K562 (cell line): Measurements from ENCODE around the gene SMIM29. TPM values are rescaled to one million over a fixed set of nuclear protein-coding genes. Genes with fewer than 3 reads are reported as not detected.
A peak's percentile ranks its signal among the peaks of the same experiment; 100 is the strongest.

Source experiments
- CHD1 ChIP-seq: fragments of 200-600 bp; sonication (generic); IDR thresholded peaks from one replicate; pipeline ENCODE4 v1.6.1; 2012; ENCODE audit warnings: mild to moderate bottlenecking, moderate library complexity, low read length, inconsistent platforms
- CREM ChIP-seq: IDR thresholded peaks from 2 replicates; pipeline ENCODE4 v1.6.1; 2014; ENCODE audit warnings: antibody characterized with exemption, low read depth
- ERF ChIP-seq: fragments of 450-650 bp; formaldehyde crosslinking; IDR thresholded peaks from 2 replicates; pipeline ENCODE4 v1.4.0; 2020; ENCODE audit warnings: mild to moderate bottlenecking, mixed read lengths
- HNRNPH1 ChIP-seq: fragments of 200-400 bp; formaldehyde crosslinking; optimal IDR thresholded peaks from 2 replicates; pipeline ENCODE3; 2017; ENCODE audit warnings: low read depth, mild to moderate bottlenecking, low read length, moderate library complexity
- KDM2B ChIP-seq: fragments of 250-450 bp; sonication (Bioruptor Pico); IDR thresholded peaks from 2 replicates; pipeline ENCODE4 v1.8.0; 2021; ENCODE audit warnings: mild to moderate bottlenecking, moderate library complexity
- NCOA4 ChIP-seq: fragments of 450-650 bp; IDR thresholded peaks from 2 replicates; pipeline ENCODE4 v1.6.1; 2018; ENCODE audit warnings: mild to moderate bottlenecking; ENCODE audit not compliant: partially characterized antibody
- POLR2H ChIP-seq: IDR thresholded peaks from 2 replicates; pipeline ENCODE4 v1.6.1; 2016; ENCODE audit warnings: missing genetic modification characterization, low read depth, mild to moderate bottlenecking, control low read depth, missing compliant biosample characterization, moderate library complexity
- RCOR1 ChIP-seq, 2 experiments: IDR thresholded peaks; 2 replicates each; pipeline ENCODE4 v1.6.1; 2012; ENCODE audit warnings: low read depth in 2 of 2, low read length in 2 of 2, borderline replicate concordance in 1 of 2, improper control_type of control experiment in 1 of 2
- XRCC5 ChIP-seq: fragments of 200-400 bp; formaldehyde crosslinking; IDR thresholded peaks from 2 replicates; pipeline ENCODE4 v1.6.1; 2017; ENCODE audit warnings: low read depth, mild to moderate bottlenecking, low read length
- ZNF133 ChIP-seq: fragments of 250-450 bp; sonication (Bioruptor Pico); IDR thresholded peaks from 2 replicates; pipeline ENCODE4 v1.4.0; 2020; ENCODE audit warnings: mild to moderate bottlenecking
- ZNF274 ChIP-seq: IDR thresholded peaks from 2 replicates; pipeline ENCODE4 v1.6.1; 2011; ENCODE audit warnings: low read depth, mild to moderate bottlenecking, low read length, moderate library complexity, borderline replicate concordance
- ZNF79 ChIP-seq: fragments of 250-450 bp; sonication (Bioruptor Pico); IDR thresholded peaks from 2 replicates; pipeline ENCODE4 v1.4.0; 2020; ENCODE audit warnings: low read depth, mild to moderate bottlenecking, moderate library complexity
- ZNF830 ChIP-seq: fragments of 250-450 bp; sonication (Bioruptor Pico); IDR thresholded peaks from 2 replicates; pipeline ENCODE4 v1.5.0; 2021; ENCODE audit warnings: mild to moderate bottlenecking
- polyA plus RNA-seq, 8 experiments: library from polyadenylated mRNA; depleted of rRNA in 4 of 8; stranded (reverse) in 5 of 8; unstranded in 3 of 8; fragments of >200 nt; fragmentation: Nextera tagmentation in 2 of 8; fragmentation: Illumina TruSeq in 1 of 8; extraction: Ambion mirVana in 2 of 8; extraction: Trizol in 1 of 8; gene quantifications; 2 replicates each; pipeline versions ENCODE4 v1.2.1 to v1.2.3, GENCODE V29; 2011 to 2014; ENCODE audit warnings: inconsistent platforms in 1 of 8, missing spikeins in 1 of 8
- total RNA-seq, 7 experiments: library from RNA; depleted of rRNA in 6 of 7; stranded (reverse); fragments of >200 nt in 6 of 7; fragmentation: Illumina TruSeq in 2 of 7; extraction: Trizol in 2 of 7; gene quantifications; 2 replicates each; pipeline versions ENCODE4 v1.2.1 to v1.2.3, GENCODE V29; 2011 to 2021; ENCODE audit warnings: low replicate concordance in 1 of 7
- TF ChIP-seq, protein P1 (sequence below): fragments of 200-600 bp; sonication (generic); IDR thresholded peaks from one replicate; pipeline ENCODE4 v1.6.1; 2012; ENCODE audit warnings: mild to moderate bottlenecking, low read depth, low read length, inconsistent platforms
- TF ChIP-seq, protein P2 (sequence below), 3 experiments: fragments of 200-800 bp in 1 of 3; sonication (Bioruptor generic) in 1 of 3; sonication (generic) in 1 of 3; formaldehyde crosslinking in 1 of 3; IDR thresholded peaks; 2 replicates each; pipeline versions ENCODE4 v1.6.1 to v1.8.0; 2016 to 2022; ENCODE audit warnings: mild to moderate bottlenecking in 2 of 3, missing compliant biosample characterization in 2 of 3, missing genetic modification characterization in 2 of 3, missing genetic modification reagents in 1 of 3

Gene SMIM29
- total and polyA plus RNA-seq, 9 of the 15 experiments (the other 6 are each of a cell fraction or from before 2014, with no cell fraction given) = 6.5 to 36.7 (median 20.9) TPM

GRCh38 chr6:34248198-34248726, 544 bp downstream of the SMIM29 start (continued):
- no peak for TF ChIP-seq ZNF274
- no peak for TF ChIP-seq POLR2H
- TF ChIP-seq ZNF79 (CRISPR knock-in tag) = no peak
- no peak for TF ChIP-seq ZNF133 (CRISPR knock-in tag)
- no peak for TF ChIP-seq NCOA4
- no peak for TF ChIP-seq ZNF830 (CRISPR knock-in tag)
- no peak for TF ChIP-seq ERF (CRISPR knock-in tag)
- TF ChIP-seq RCOR1 (IDR thresholded peaks at IDR 0.05; ENCODE audit: borderline replicate concordance in 1 of 2, low read depth in 2 of 2, low read length in 2 of 2) = 0 out of 4 replicates have a peak, but pooled peaks of 1 of the 2 experiments have one; percentile 1
- TF ChIP-seq XRCC5 = no peak
- TF ChIP-seq, protein P1, sequence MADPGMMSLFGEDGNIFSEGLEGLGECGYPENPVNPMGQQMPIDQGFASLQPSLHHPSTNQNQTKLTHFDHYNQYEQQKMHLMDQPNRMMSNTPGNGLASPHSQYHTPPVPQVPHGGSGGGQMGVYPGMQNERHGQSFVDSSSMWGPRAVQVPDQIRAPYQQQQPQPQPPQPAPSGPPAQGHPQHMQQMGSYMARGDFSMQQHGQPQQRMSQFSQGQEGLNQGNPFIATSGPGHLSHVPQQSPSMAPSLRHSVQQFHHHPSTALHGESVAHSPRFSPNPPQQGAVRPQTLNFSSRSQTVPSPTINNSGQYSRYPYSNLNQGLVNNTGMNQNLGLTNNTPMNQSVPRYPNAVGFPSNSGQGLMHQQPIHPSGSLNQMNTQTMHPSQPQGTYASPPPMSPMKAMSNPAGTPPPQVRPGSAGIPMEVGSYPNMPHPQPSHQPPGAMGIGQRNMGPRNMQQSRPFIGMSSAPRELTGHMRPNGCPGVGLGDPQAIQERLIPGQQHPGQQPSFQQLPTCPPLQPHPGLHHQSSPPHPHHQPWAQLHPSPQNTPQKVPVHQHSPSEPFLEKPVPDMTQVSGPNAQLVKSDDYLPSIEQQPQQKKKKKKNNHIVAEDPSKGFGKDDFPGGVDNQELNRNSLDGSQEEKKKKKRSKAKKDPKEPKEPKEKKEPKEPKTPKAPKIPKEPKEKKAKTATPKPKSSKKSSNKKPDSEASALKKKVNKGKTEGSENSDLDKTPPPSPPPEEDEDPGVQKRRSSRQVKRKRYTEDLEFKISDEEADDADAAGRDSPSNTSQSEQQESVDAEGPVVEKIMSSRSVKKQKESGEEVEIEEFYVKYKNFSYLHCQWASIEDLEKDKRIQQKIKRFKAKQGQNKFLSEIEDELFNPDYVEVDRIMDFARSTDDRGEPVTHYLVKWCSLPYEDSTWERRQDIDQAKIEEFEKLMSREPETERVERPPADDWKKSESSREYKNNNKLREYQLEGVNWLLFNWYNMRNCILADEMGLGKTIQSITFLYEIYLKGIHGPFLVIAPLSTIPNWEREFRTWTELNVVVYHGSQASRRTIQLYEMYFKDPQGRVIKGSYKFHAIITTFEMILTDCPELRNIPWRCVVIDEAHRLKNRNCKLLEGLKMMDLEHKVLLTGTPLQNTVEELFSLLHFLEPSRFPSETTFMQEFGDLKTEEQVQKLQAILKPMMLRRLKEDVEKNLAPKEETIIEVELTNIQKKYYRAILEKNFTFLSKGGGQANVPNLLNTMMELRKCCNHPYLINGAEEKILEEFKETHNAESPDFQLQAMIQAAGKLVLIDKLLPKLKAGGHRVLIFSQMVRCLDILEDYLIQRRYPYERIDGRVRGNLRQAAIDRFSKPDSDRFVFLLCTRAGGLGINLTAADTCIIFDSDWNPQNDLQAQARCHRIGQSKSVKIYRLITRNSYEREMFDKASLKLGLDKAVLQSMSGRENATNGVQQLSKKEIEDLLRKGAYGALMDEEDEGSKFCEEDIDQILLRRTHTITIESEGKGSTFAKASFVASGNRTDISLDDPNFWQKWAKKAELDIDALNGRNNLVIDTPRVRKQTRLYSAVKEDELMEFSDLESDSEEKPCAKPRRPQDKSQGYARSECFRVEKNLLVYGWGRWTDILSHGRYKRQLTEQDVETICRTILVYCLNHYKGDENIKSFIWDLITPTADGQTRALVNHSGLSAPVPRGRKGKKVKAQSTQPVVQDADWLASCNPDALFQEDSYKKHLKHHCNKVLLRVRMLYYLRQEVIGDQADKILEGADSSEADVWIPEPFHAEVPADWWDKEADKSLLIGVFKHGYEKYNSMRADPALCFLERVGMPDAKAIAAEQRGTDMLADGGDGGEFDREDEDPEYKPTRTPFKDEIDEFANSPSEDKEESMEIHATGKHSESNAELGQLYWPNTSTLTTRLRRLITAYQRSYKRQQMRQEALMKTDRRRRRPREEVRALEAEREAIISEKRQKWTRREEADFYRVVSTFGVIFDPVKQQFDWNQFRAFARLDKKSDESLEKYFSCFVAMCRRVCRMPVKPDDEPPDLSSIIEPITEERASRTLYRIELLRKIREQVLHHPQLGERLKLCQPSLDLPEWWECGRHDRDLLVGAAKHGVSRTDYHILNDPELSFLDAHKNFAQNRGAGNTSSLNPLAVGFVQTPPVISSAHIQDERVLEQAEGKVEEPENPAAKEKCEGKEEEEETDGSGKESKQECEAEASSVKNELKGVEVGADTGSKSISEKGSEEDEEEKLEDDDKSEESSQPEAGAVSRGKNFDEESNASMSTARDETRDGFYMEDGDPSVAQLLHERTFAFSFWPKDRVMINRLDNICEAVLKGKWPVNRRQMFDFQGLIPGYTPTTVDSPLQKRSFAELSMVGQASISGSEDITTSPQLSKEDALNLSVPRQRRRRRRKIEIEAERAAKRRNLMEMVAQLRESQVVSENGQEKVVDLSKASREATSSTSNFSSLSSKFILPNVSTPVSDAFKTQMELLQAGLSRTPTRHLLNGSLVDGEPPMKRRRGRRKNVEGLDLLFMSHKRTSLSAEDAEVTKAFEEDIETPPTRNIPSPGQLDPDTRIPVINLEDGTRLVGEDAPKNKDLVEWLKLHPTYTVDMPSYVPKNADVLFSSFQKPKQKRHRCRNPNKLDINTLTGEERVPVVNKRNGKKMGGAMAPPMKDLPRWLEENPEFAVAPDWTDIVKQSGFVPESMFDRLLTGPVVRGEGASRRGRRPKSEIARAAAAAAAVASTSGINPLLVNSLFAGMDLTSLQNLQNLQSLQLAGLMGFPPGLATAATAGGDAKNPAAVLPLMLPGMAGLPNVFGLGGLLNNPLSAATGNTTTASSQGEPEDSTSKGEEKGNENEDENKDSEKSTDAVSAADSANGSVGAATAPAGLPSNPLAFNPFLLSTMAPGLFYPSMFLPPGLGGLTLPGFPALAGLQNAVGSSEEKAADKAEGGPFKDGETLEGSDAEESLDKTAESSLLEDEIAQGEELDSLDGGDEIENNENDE = no peak
- no peak for TF ChIP-seq CHD1
- peak; percentile 43; the same call in 1 of the 2 replicates for TF ChIP-seq CREM
- no peak for TF ChIP-seq HNRNPH1
- TF ChIP-seq KDM2B = no peak
- TF ChIP-seq, protein P2, sequence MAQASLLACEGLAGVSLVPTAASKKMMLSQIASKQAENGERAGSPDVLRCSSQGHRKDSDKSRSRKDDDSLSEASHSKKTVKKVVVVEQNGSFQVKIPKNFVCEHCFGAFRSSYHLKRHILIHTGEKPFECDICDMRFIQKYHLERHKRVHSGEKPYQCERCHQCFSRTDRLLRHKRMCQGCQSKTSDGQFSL (CRISPR knock-in tag; IDR thresholded peaks at IDR 0.05) = peak; percentile 67; the same call in 1 of the 2 replicates
- TF ChIP-seq, protein P2 (tag; IDR thresholded peaks at IDR 0.05) = no peak
